HG02623 (cell line): ENCODE results near the gene SNX14.
A peak's percentile ranks its signal among the peaks of the same experiment; 100 is the strongest.

ENCODE experiments used
- ATAC-seq: cut with Tn5 transposase; IDR thresholded peaks from one replicate; pipeline ENCODE4 v1.9.1; 2021; ENCODE audit warnings: moderate library complexity; ENCODE audit not compliant: unreplicated experiment

Gene SNX14

DNA sequence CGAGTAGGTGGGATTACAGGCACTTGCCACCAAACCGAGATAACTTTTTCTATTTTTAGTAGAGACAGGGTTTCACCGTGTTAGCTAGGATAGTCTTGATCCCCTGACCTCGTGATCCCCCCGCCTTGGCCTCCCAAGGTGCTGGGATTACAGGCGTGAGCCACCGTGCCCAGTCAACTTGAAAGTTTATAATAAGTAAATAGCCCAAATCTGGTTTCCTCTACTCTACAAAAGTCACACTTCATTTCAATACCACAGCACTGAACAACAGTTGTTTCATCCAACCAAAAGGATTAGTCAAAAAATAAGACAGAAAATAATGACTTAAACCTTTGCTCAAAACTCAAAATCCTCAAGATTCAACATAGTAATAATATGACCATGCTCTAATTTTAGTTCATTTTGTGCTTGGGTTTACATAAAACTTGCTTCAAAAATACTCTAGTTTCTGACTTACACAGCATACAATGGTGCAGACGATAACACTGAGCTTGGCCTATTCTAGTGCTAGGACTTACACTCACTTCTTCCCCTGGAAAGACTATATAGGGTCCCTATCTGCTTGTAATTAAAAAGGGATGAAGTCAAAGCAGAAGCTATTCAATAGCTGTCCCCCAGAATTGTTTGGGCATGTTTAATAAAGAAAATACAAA lies 87.1 kb downstream of the SNX14 start:
- no peak for ATAC-seq

DNA sequence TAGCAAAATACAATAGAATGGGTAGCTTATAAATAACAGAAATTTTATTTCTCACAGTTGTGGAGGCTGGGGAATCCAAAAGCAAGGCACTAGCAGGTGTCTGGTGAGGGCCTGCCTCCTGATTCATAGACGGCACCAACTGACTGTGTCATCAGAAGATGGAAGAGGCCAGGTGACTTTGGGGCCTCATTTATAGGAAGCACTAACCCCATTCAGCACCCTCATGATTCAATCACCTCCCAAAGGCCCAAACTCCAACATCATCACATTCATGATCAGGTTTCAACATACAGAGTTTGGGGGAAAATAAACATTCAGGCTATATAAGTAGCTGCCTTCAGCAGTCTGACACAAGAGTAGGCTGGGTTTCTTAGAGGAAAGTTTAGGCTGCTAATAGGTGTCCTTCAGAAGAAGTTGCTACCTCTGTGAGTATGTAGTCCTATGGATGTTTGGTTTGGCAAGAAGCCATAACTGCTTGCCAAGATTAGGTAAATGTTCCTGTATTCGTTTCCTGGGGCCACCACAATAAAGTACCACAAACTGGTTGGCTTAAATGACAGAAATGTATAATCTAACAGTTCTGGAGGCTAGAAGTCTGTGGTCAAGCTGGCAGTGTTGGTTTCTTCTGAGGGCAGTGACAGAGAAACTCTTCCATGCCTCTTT lies 94.9 kb downstream of the SNX14 start:
- no peak for ATAC-seq

DNA sequence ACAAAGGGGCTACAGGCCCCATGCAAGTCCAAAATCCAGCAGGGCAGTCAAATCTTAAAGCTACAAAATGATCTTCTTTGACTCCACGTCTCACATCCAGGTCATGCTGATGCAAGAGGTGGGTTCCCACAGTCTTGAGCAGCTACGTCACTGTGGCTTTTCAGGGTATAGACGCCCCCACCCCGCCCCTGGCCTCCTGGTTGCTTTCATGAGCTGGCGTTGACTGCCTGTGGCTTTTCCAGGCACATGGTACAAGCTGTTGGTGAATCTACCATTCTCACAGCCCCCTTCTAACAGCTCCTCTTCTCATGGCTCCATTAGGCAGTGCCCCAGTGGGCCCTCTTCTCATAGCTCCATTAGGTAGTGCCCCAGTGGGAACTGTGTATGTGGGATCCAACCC lies 96.8 kb downstream of the SNX14 start:
- no peak for ATAC-seq

DNA sequence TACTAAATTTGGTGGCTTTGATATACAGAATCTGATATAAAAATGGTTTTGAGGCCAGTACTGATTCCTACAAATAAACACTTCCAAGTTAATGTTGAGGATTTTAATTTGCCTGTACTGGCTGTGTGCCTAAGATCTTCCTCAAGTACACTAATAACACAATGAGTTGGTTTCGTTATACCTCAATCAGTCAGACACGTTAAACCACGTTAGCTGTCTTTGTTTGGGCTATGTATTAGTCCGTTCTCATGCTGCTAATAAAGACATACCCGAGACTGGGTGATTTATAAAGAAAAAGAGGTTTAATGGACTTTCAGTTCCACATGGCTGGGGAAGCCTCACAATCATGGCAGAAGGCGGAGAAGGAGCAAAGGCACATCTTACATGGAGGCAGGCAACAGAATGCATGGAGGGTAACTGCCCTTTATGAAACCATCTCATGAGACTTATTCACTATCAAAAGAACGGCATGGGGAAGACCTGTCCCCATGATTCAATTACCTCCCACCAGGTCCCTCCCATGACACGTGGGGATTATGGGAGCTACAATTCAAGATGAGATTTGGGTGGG lies 97.6 kb downstream of the SNX14 start:
- no peak for ATAC-seq

DNA sequence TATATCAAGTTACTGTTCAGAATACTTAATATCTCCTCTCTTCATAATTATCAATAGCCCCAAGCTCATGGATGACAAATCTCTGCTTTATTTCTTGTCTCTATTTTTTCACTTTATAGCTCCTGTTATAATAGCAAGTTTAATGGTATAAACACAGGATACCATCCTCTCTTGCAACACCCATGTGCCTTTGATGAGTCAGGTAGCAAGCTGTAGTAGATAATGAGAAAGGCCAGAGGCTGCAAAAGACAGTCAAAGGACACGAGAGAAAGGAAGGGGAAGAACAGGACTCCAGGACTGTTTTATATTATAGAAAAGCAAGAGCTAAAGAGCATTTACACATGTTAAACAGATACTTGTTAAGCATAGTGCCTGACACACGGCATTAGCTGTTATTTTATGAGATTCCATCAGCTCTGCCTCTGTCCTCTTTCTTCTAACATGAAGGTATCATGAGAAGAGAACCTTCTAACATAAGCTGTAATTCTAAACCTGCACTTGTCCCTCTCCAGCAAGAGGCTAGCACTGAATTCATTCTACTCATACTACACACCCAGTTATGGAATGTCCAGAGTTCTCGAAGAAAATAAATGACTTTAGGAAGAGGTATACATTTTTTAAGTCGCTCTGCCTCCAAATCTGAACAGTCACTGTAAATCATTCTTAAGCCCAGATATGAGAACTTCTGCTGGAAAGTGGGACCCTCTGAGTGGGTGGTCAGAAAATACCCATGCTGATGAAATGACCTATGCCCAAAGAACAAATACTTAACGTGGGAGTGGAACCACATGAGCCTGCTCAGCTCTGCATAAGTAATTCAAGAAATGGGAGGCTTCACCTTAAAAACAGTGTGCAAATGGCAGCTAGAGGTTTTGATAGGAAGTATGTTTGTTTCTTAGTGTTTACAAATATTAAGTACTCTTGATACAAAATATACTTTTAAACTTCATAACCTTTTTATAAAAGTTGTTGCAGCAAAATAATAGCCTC lies 98.8 kb downstream of the SNX14 start:
- ATAC-seq, result no peak

DNA sequence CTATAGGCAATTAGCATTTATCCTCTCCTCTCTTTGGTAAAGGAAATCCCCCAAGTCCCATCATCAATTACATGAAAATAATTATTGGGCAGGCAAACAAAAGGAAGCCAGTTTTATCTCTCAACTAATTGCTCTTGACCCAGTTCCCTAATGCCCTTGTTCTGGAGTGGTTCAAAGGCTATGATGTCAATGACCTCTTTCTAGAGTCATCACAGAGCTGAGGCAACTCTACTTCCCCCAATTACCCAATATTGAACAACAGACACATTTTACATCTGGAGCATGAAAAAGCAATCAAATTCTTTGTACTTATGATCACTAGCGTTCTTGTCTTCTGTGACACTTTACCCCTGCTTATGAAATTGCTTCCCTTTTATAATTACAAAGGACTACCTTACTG lies 100.3 kb downstream of the SNX14 start:
- ATAC-seq, result no peak

DNA sequence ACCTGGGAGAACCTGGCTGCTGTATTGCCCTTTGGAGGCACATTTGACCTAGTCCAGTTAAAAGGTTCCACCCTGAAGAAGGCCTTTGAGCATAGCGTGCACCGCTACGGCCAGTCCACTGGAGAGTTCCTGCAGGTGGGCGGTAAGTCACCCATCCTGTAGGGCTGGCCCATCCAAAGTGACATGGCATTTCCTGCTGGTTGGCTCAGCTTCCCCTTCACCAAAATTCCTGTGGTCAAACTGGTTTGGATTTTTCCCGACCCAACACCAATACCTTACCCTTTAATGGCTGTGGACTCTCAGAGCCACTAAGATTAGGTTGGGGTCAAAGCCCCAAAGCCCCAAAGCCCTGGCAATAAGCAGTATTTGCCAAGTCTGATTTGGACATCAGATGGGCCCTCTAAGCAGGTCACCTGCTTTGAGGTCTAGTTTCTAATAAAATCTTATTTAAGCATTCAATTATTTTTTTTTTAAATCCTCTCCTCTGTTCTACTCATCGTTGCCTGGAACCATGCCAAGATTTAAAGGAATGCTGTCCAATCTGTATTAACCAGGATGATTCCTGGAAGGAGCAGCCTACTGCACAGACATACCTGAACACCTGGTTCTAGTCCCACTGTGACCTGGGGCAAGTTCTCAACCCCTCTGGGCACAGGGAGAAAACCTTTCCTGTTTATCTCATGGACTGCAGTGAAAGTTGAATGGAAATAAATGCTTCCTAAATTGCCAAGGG lies 103.0 kb downstream of the SNX14 start:
- no peak for ATAC-seq

DNA sequence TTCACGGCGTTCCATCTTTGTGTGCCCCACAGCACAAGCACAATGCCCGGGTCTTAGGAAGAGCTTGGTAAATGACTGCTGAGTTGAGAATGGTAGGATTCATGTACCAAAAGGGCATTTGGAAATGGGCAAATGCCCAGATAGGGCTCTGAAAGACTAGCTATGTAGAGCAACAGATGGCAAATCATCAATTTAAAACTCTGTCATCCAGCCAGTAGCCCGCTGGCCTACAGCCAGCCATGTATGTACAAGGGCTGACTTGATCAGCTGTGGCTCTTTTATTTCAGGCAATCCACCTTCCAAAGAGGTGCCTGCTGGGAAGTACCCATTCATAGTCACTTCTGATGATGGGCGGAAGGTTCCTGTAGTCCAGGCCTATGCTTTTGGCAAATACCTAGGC lies 108.7 kb downstream of the SNX14 start:
- no peak for ATAC-seq

DNA sequence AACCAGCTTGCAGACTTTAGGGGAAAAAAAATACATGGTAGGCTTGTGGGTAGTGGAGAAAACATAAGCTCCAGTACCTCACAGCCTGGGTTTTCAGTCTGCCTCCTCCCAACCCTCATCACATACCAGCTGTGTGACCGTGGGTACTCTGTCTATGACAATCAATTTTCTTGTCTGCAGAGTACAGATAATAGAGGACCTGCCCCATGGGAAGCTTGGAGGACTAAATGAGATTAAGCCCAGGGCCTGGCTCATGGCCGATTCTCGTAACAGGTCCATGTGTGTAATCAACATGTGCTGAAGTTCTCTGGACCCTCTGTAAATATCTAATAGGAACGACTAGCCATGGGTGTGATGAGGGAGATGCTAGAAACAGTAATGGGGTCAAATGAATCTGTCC lies 109.8 kb downstream of the SNX14 start:
- no peak for ATAC-seq

DNA sequence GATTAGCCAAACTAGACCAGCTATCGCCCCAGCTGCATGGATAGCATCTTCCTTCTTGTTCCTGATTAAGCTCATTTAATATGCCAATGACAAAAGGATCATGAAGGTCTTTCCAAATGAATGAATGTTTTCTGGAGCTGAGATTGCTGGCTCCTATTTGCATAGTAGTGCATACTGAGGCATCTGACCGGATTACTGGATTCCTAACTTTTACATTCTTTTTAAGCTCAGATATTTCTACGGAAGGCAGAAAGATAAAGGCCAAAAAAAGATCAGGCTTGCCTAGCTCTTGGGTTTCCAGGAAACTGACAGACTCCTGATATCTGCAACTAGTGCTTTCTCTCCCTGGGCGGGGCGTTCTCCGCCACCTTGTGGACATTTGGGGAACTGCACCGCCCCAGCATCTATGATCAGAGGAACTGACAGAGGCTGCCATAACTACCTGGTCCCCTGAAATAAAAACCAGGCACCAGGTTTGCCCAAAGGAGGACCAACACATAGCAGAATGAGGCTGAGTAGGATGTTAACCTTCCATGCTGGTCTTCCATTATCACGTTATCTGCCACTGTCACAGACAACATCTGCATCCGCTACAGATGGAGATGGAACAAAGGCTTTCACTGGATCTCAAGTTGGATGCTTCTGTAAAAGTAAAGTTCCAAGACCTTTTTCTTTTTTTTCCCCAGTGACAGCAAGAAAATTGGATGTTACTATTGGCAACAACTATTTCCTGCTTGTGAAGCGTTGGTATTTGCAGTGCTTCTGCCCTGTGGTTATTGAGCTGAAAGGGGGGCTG lies 110.6 kb downstream of the SNX14 start:
- peak; percentile 82 for ATAC-seq

DNA sequence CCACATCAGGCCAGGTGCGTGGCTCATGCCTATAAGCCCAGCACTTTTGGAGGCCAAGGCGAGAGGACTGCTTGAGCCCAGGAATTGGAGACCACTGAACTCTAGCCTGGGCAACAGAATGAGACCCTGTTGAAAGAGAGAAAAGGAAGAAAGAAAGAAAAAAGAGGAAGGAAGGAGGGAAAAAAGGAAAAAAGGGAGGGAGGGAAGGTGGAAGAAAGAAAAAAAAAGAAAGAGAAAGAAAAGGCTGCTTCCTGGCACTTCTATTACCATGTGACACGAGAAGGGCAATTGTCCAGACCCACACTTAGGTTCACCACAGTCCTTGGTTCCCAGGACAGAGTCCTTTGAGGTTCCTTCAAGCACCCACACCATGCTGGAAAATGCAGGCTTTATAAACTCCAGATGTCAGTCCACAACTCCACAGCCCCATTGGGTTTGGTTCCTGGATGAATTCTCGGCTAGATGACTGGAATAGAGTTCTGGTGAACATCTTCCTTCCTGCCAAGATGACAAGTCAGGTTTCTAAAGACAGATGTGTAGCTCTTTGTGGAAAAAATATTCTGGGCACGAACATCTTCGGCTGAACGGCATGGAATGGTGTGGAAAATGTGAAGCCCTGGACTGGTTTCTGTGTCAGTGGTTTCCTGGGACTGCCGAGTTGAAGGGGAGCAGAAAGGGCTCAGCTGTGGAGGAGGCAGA lies 111.3 kb downstream of the SNX14 start:
- ATAC-seq, result no peak

DNA sequence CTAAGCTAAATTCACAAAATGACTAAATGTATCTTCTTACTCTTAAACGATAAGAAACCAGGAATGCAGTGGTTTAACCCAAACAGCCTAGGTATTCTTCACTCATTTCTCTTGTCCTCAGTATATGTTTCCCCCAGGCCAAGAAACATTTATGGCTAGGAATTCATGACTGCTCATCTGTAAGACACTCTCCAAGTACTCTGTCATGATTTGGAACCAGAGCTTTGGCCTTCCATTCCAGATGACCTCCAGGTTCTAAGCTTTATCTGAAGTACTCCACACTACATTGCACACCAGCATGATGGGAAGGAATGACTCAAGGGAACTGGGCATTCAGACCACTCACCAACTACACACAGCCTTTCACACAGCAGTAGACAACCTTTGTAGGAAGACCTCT lies 114.5 kb downstream of the SNX14 start:
- ATAC-seq, result no peak

DNA sequence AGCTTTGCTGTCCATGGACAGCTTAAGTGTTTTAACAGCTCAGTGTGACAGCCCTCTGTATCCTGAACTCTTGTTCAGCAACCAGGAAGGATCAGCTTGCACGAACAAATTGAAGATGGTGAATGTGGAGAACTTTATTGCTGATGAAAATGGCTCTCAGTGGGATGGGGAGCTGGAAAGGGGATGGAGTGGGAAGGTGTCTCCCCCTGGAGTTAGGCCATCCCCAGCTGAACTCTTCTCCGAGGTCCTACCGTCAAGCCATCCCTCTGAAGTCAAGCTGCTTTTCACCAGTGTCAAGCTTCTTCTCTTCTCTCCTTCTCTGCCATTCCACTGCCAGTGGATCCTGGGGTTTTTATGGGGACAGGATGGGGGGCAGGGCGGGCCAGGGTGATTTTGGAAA lies 117.1 kb downstream of the SNX14 start:
- ATAC-seq, result no peak

DNA sequence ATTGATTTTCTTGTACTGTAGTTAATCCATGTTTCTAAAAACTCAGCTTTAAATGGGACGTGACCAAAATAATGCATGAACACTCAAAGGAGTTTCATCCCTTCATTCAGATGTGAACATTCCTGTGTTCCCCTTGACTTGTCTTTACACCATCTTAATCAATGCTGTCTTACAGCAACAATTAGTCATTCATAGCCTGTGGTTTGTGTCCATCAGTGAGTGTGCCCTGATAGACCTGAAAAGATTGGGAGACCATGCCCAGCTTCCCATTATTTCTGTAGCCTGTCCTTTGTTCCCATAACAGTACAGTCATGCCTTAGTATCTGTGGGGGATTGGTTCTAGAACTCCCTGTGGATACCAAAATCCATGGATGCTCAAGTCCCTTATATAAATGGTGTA lies 119.9 kb downstream of the SNX14 start:
- ATAC-seq, result no peak

DNA sequence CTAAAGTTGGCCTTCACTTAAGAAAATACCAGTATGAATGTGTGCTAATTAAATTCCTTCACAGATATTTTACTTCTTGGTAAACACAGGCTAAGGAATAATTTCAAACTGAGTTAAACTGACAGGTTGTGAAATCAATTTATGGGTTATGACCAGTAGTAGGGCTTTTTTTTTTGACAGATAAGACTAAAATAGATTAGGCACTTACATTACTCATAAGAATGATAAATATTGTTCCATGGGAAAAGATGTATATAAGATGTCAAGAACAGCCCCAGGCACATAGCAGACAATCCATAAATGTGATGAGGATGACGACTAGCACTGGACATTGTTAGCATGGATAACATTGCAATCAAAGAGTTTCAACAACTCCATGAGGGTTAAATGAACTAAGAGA lies 120.9 kb downstream of the SNX14 start:
- no peak for ATAC-seq

DNA sequence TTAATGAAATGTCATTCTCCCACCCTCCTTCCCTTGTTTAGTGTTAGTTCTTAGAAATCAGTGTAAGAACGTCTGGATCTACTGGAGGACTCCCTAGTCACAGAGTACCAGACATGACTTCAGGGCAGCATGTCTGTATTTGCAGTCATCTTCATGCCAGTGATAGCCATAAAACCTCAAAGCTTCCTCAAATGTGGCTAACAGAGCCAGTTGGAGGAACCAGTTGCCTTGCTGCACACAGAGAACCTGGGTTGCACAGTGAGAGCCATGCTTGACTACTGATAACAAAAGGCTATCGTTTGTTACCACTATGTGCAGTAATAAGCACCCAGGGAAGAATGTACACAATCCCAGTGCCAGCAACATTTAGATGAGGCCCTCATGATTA lies 123.6 kb downstream of the SNX14 start:
- ATAC-seq, result no peak

DNA sequence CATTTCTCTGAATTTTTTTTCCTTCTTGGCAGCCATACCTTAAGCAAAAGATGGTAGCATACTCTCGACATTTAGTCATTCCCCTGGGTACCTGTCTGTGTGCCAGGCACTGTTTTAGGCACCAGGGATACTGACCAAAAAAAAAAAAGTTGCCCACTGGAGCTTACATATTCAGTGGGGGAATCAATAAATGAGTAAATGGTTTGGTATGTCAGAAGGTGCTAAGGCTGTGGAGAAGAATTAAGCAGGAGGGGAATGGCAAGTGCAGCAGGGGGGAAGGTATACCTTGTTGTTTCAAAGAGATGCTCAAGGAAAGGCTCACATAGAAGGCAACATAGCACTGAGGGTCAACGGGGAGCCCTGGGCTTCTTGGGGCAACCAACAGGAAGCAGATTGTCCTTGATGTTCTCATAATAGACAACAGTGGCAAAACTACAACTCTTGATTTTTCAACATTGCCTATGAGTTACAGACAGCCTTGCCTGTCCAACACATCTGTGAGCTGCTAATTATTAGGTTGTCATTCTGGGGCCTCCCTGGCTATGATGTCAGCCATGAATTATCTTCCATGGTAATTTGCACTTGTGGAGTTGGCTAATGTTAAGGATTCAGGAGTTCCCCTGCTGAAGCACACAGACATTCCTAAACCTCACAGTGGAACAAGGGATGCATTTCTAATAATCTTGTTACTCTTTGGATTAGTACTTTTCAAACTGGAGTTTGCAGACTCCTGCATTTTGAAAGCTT lies 124.2 kb downstream of the SNX14 start:
- no peak for ATAC-seq

DNA sequence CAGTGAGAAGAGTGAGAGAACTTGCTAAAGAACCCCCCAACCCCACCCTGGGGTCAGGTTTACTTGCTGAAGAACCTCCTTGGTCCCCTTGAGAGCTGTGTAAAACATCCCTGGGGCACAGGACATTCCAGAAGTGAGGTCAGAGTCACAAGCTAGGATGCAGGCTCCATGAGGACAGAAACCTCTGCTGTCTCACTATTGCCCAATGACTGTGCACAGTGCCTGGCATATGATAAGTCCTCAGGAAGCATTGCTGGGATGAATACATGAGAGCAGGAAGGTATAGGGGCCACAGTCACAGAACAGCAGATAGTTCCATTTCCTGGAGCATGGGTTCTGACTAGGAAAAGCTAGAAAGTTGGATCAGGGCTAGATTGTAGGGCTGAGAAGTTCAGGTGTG lies 125.3 kb downstream of the SNX14 start:
- ATAC-seq, result no peak

DNA sequence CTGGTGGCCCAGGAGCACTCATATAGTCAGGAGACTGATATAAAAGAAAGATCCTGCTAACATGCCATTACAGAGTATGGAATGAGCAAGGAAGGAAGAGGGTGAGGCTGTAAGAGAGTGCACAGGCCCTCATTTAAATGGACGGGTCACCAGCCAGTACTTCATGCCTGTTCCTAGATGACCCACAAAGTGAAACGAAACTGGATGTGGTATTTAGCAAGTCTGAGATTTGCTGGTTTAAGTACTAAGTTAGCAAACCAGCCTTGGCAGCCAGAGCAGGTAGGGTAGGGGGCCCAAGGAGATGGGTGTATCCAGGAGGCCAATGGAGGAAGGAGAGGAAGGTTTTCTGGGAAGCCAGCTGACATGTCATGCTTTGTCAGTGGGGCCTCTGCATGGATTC lies 127.9 kb downstream of the SNX14 start:
- ATAC-seq, result peak; percentile 27
